ENCODE measurements around the gene PEDS1.

DNA sequence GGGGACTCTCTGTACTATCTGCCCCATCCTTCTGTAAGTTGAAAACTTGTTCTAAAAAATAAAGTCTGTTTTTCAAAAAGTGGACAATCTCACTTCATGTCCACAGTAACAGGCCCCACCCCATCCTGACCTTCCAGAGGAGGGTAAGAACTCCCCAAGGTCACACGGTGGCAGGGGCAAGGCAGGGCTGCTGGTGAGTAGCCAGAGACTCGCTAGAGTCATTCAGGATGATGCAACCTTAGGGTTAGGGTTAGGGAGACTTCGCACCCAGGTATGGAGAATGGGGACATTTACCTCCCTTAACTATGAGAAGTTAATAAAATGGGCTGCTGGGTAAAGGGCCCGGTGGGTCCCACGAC lies 15.4 kb downstream of the PEDS1 start:
- TF ChIP-seq, protein P1, sequence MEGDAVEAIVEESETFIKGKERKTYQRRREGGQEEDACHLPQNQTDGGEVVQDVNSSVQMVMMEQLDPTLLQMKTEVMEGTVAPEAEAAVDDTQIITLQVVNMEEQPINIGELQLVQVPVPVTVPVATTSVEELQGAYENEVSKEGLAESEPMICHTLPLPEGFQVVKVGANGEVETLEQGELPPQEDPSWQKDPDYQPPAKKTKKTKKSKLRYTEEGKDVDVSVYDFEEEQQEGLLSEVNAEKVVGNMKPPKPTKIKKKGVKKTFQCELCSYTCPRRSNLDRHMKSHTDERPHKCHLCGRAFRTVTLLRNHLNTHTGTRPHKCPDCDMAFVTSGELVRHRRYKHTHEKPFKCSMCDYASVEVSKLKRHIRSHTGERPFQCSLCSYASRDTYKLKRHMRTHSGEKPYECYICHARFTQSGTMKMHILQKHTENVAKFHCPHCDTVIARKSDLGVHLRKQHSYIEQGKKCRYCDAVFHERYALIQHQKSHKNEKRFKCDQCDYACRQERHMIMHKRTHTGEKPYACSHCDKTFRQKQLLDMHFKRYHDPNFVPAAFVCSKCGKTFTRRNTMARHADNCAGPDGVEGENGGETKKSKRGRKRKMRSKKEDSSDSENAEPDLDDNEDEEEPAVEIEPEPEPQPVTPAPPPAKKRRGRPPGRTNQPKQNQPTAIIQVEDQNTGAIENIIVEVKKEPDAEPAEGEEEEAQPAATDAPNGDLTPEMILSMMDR (CRISPR knock-in tag; IDR thresholded peaks at IDR 0.05): no peak
- no peak for TF ChIP-seq POLR2A (IDR thresholded peaks at IDR 0.05; ENCODE audit: insufficient read depth in 1 of 2, low read depth in 2 of 2, low read length in 2 of 2)

All from HepG2 (cell line).